C1 segment of cervical spinal cord (tissue), 14 donors: ENCODE measurements around the gene VWC2L.

Experiments
- DNase-seq, 14 donors: peaks; one replicate each; lab custom pipeline; 2025; lab: John Stamatoyannopoulos, UW

Gene VWC2L

GRCh38 chr2:214536625-214537024 lies 125.8 kb downstream of the VWC2L start:
- no peak for DNase-seq

- no peak for DNase-seq
Observed at GRCh38 chr2:214537929-214538328, 127.1 kb downstream of the VWC2L start.

- no peak for DNase-seq
Observed at GRCh38 chr2:214542295-214542694, 131.4 kb downstream of the VWC2L start.

DNA sequence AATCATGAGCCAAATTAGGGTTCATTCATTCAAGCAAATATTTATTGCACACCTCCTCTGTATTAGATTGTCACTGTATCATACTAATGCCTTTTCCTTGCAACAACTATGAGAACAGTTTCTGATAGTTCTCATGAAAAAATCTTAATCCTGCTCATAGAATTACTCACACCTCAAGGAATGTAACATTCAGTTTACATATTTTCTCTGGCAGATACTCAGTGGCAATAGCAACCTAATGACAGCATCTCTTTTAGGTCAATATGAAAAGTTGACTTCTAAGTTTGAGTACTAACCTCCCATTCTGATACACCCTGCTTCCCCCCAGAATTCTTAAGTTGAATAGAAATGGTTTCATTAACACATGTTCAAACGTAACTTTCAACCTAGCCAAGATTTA lies 132.0 kb downstream of the VWC2L start:
- DNase-seq: no peak

- DNase-seq: no peak
Observed at GRCh38 chr2:214543386-214543955, 132.6 kb downstream of the VWC2L start.

GRCh38 chr2:214545898-214546542 lies 135.2 kb downstream of the VWC2L start:
- no peak for DNase-seq

- DNase-seq: no peak
Observed at GRCh38 chr2:214547931-214548330, 137.1 kb downstream of the VWC2L start.

DNA sequence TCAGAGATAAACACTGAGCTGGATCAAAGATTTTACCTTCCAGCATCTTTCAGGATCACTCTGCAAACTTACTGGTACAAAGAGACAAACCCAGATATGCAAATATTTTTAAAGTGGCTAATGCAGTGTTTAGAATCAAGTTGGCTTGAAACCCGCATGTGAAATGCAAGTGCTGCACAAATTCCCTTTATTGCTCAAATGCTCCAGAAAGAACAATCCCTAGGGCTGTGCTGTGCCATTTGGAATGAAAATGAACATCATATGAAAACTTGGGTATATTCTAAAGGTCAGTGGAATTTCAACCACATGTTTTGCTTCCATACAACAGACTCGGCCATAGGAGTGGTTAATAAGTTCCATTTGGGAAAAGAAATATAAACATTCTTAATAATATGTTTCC lies 139.1 kb downstream of the VWC2L start:
- DNase-seq: no peak

- DNase-seq: no peak
Observed at GRCh38 chr2:214550786-214551185, 139.9 kb downstream of the VWC2L start.

DNA sequence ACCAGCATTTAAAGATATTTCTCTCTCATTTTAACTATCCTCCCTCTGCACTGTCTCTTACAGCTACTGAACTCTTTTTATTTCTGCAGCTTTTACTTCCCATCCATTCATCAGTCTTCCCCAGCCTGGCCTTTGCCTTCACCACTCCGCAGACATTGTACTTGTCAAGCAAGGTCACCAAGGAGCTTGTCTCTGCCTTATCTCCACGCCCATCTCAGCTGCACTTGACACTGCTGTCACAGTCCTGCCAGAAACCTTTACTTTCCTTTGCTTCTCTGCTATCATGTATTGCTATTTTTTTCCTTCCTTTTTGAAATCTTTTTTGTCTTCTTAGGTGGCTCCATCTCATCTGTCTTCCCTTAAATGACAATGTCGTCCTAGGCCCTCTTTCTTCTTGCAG lies 147.0 kb downstream of the VWC2L start:
- DNase-seq: no peak

DNA sequence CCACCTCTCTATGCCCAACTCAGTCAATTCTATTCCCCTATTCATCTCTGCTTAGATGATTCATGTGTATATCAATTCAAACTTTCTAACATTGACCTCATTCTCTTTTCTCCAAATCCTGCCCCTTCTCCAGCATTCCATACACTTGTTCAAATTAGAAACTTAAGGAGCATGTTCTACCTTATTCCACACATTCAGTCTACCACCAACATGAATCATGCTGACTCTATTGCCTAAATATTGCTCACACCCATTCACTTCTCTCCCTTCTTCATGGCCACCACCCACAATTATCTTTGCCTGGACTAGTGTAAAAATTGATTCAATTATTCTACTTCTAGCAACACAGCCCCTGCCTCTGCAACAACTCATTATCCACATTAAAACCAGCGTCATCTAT lies 147.5 kb downstream of the VWC2L start:
- no peak for DNase-seq

DNA sequence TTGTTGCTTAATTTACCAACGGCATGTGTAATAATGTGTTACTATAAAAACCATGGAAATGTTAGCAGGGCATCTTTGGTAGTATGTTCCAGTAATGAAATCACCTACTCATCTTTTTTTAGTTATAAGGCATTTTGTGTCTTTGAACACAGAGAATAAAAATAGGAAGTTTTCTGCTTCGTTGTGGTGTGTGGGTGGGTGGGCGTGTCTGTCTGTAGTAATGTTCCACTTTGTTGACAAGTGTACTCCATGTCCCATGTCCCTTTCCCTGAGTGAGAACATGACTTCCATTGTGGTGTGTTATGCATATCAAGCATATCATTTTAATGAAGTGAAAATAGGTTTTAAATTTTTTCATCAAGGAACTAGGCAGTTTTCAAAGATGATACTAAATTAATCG lies 149.3 kb downstream of the VWC2L start:
- no peak for DNase-seq

- DNase-seq: no peak
Observed at GRCh38 chr2:214560618-214561190, 149.8 kb downstream of the VWC2L start.

DNA sequence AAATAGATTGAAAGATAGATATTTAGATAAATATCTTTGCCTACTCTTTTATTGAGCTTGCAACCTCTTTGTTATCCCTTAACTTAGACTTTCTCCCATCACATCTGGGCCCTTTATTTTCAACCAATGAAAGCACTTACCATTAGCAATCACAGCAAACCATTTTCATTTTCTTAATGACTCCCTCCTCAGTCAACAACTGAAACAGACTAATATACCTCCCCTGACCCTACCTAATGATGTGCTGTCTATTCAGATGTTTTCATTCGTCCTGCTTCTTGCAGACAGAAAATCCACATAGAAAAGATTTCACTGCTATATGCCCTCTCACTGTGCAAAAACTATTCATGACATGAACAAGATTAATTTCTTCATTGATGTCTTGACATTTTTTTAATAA lies 154.4 kb downstream of the VWC2L start:
- DNase-seq: no peak

GRCh38 chr2:214566457-214566856 lies 155.6 kb downstream of the VWC2L start:
- DNase-seq: no peak

DNA sequence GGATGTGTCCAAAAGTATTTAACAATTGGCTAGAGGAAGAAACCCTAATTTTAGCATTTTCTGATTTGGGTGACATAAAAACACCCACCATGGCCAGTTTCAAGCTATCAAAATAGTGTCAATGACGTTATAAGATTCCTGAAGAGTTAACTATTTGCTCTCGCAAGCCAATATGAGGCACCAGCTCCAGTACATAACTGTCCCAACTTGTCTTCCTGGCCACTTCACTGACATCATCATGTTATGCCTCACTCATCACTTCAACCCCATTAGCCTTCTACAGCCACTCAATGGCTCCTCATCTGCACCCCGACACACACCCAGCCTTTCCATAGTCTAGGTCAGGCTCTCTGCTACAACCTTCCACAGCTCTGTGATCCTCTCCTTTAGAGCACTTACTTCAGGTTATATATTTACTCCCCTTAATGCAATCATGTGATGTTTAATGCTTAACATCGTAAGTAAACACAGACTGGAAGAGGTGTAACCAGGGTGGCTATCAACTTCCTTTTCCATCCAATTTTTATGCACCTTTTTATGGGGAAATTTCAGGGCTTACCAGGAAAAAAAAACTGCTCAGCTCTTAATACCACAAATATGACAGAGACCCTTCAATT lies 158.7 kb downstream of the VWC2L start:
- DNase-seq: no peak

DNA sequence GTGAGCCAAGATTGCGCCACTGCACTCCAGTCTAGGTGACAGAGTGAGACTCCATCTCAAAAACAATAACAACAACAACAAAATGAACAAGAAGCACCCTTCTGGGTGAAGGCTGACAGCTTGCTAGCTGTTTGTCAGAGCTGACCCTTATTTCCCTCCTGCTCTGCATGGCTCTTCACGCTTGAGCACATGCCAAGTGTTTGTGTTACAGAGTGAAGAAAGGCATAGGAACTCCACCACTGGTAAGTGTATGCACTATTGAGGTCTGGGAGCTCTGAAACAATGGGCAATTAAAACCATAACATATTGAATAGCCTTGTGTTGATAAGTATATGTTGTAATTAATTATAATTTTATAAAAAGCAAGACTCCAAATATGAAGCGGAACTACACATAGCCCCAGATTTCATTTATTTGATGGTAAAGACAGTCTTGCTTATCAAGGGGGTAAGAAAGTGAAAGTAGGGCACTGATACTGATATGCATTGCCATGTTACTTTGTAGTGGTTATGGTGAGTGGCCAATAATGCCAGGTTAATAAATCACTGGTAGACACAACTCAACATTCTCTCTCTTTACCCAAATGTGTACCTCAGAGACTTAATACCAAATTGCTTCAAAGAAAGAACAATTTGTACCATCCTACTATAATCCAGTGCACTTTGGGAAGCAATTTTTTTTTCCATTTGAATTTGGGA lies 163.4 kb downstream of the VWC2L start:
- DNase-seq: no peak

GRCh38 chr2:214575030-214575429 lies 164.2 kb downstream of the VWC2L start:
- DNase-seq: peak in 11 of 14 donors; percentile 19 to 86 (median 62)

GRCh38 chr2:214575465-214575864 lies 164.6 kb downstream of the VWC2L start:
- DNase-seq: peak in 6 of 14 donors; percentile 5 to 59 (median 18)

GRCh38 chr2:214577769-214578168 lies 166.9 kb downstream of the VWC2L start:
- DNase-seq: no peak

DNA sequence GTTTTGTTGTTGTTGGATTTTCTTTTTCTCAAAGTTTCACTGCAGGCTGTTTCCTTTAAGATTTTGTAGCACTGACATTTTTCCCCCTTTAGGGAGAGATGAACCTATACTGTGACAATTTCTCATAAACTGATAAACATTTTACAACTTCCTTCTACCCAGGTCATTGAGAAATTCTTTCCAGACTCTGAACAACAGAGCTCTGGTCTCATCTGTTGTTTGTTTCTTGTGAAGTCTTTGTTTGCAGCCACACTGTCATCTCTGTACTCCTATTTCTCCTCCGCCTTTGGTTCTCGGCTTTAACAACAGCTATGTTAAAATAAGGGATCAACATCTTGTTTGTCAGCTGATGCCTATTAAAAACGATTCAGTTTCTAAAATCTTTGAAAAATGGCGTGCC lies 167.6 kb downstream of the VWC2L start:
- no peak for DNase-seq

DNA sequence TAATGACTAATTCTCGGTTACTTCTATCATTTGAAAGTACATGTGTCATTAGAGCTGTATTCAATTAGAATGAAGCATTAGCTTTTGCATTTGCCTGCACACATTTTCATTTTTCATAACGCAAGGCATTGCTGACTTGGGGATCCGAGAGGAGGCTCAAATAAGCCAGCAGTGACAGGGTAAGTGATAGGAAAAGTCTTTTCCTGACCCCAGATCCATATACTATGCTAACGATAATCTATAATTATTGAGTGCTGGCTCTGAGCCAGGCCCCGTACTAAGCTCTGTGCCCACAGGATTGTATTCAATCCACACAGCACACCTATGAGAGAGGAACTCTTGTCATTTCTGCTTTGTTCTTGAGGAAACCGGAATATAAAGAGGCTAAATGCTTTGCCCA lies 168.2 kb downstream of the VWC2L start:
- DNase-seq: no peak
